CD4-positive, alpha-beta T cell treated with Interleukin-2 at 100 ng/mL for 4 hours (primary cell): ENCODE data around the gene AIF1L.

ENCODE experiments used
- DNase-seq: peaks from one replicate; pipeline ENCODE4 v3.0.0-alpha.2; 2020; ENCODE audit warnings: low spot score

Gene AIF1L

DNA sequence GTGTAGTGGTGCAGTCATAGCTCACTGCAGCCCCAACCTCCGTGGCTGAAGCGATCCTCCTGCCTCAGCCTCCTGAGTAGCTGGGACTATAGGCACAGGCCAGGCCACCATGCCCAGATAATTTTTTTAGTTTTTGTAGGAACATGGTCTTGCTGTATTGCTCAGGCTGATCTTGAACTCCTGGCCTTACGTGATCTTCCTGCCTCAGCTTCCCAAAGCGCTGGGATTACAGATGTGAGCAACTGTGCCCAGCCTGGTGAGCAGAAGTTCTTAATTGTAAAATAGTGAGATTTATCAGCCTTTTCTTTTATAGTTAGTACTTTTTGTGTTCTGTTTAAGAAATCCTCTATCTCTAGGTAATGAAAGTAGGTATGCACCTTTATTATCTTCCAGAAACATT is 71.6 kb downstream of the AIF1L start:
- DNase-seq: no peak

DNA sequence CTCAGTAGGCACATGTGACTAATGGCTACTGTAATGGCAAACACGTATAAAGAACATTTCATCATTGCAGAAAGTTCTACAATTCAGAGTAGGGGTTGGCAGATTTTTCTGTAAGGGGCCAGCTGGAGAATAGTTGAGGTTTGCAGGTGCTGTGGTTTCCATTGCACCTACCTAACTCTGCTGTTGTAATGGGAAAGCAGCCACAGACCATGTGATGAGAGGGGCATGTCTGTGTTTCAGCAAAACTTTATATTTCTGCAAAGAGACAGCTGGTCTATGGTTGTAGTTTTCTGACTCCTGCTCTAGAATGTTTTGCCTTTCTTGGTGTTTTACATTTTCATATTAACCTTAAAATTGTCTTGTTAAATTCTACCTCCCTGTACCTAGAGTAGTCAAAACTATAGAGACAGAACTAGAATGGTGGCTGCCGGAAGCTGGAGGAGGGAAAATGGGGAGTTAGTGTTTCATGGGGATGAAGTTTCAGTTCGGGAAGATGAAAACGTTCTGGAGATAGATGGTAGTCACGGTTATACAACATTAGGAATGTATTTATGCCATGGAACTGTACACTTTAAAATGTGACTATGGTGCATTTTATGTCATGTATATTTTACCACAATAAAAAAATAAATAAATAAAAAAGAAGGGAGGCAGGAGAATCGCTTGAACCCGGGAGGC is 73.4 kb downstream of the AIF1L start:
- no peak for DNase-seq
